HFF-Myc (cell line): ENCODE measurements around the gene SGTB.

ENCODE experiments used
- DNase-seq: peaks from one replicate; pipeline ENCODE4 v3.0.0-alpha.2; 2011; ENCODE audit warnings: low read depth; ENCODE audit errors: extremely low read depth
- H3K4me3 ChIP-seq: replicated peaks from 2 replicates; pipeline ENCODE4 v1.5.1; 2011; ENCODE audit warnings: low read depth, mild to moderate bottlenecking, control low read depth, low read length
- TF ChIP-seq, protein P1 (sequence below): IDR thresholded peaks from 2 replicates; pipeline ENCODE4 v1.5.1; 2012; ENCODE audit warnings: mild to moderate bottlenecking, low read depth, low read length, control low read depth; ENCODE audit errors: missing control alignments

The SGTB gene

DNA sequence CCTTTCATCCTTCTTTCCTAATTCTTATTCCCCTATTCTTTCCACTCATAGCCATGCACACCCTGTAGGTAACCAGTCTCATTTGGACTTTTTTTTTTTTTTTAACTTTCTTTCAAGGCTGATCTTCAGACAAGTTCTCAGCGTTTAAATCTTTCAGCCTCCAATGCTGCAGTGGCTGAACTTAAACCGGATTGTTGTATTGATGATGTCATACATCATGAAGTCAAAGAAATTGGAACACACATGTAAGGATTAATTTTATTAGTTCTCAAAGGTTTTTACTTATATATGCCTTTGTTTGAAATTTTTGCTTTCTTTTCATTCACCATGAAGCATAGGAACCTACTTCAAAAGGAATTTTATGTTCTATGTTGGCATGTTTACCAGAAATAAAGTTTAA, 75.0 kb downstream of the SGTB start:
- TF ChIP-seq, protein P1, sequence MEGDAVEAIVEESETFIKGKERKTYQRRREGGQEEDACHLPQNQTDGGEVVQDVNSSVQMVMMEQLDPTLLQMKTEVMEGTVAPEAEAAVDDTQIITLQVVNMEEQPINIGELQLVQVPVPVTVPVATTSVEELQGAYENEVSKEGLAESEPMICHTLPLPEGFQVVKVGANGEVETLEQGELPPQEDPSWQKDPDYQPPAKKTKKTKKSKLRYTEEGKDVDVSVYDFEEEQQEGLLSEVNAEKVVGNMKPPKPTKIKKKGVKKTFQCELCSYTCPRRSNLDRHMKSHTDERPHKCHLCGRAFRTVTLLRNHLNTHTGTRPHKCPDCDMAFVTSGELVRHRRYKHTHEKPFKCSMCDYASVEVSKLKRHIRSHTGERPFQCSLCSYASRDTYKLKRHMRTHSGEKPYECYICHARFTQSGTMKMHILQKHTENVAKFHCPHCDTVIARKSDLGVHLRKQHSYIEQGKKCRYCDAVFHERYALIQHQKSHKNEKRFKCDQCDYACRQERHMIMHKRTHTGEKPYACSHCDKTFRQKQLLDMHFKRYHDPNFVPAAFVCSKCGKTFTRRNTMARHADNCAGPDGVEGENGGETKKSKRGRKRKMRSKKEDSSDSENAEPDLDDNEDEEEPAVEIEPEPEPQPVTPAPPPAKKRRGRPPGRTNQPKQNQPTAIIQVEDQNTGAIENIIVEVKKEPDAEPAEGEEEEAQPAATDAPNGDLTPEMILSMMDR = no peak
- DNase-seq = no peak
- no peak overlapping the region for H3K4me3 ChIP-seq

GRCh38 chr5:65640240-65640639, 81.7 kb downstream of the SGTB start:
- DNase-seq = no peak
- no peak overlapping the region for H3K4me3 ChIP-seq

GRCh38 chr5:65630981-65631380, 90.9 kb downstream of the SGTB start:
- H3K4me3 ChIP-seq = no peak overlapping the region
- TF ChIP-seq, protein P1 = no peak
- no peak for DNase-seq

More at GRCh38 chr5:65640240-65640639, 81.7 kb downstream of the SGTB start:
- TF ChIP-seq, protein P1 = no peak

DNA sequence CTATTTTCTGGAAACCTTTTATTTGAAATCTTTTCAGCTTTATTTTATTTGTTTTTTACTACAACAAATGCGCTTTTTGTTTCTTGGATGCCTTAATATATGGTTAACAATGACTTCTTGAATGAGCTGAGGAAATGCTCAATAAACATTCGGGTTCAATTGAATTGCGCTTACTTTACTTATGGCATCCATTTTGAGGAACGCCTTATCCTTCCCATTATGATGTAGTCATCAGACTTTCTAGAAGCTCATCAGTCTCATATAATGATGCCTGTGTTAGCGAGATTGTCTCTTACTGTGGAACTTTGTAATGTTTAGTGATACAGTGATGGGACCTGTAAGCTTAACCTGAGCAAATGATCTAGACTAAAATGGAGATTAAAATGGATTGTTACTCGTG, 96.2 kb downstream of the SGTB start:
- TF ChIP-seq, protein P1 = no peak
- peak overlapping the region; percentile 72 for H3K4me3 ChIP-seq
- no peak for DNase-seq

DNA sequence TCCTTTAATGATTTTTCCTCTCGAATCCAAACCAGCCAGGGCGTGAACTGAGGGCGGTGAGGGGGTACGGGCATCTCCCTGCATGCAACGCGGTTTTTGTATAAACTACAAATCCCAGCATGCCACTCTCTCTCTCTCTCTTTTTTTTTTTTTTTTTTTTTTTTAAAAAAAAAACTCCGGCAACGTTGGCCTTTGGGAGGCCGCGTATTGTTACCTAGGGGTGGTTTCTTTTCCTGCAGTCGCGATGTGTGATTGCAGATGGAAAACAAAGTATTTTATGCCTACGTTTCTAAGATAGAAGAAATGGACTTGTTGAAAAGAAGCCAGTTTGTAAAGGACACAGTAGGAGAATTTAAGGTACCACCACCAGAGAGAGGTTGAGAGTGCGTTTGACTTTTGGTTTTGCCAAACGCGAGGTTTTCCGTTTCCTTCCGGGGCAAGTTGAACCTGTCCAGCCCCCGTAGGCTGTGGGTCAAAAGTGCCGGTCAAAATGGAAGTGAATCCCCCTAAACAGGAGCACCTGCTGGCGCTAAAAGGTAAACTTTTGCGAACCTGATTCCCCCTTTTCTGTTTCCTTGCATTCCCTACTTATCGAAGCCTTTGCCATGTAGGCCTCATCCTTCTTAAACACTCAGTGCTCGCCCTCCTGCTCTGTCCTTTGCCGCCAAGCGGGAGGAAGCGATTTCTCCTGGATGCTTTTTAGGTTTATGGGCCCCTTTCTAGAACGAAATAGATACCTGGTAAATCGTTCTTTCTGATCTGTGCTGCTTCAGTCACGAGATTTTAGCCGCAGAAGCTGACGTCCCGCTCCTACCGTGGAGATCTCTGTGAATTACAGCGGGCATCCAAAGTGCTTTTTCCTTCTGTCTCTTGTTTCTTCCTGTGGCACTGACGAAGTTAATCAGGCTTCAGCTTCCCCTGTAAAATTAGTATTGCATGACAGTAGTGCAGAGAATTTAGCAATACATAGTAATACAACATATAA, 97.0 kb downstream of the SGTB start, which contains the start of the genes SHLD3 and TRAPPC13:
TSS of gene SHLD3 (plus strand) at position 457 of the 985 bp plus-strand sequence. CDS start 4,561 bp downstream, outside the sequence.
TSS of gene TRAPPC13 (plus strand) at position 457 of the 985 bp plus-strand sequence. CDS start at position 491, 34 bp downstream.
- peak within 1 kb of the TSS; percentile 72 for H3K4me3 ChIP-seq
- peak; percentile 52 for DNase-seq
- TF ChIP-seq, protein P1 = no peak

DNA sequence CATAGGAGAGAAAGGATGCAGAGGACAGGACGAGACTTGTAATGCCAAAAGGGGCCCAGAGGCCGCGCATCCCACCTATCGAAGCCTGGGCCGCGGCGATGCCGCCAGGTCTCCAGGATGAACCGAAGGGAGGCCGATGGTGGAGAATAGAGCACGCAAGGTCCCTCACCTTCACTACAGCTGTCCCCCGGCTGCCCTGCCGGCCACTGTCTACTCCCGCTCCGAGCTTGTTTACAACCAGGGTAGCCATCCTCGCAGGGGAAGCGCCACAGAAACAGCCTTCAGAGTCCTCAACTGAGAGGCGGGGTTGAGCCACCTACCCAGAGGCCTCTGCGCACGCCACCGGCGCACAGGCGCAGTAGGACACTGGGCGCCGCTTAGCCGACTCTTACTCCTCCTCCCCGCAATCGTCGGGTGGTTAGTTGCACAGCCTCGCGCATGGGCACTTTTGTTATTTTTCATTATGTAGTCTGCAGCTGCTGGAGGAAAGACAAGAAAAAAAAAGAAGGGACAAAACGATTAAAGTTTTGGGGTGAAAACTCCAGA, 97.8 kb downstream of the SGTB start, which contains the start of gene TRIM23:
TSS of gene TRIM23 (minus strand) at position 309 of the 546 bp plus-strand sequence. CDS start at position 250, 59 bp downstream.
- TF ChIP-seq, protein P1 = no peak
- H3K4me3 ChIP-seq = peak within 1 kb of the TSS; percentile 72

More for the DNA sequence above, 97.8 kb downstream of the SGTB start, which contains the start of gene TRIM23:
- peak; percentile 66 for DNase-seq
